ACC112 (cell line): Measurements from ENCODE around the gene TIPRL.

Experiments used
- H2AFZ ChIP-seq: fragments of 200-600 bp; sonication (generic); one replicate; pipeline ENCODE4 v1.6.0; 2017; ENCODE audit warnings: antibody characterized with exemption, low read length; ENCODE audit not compliant: unreplicated experiment
- H3K27ac ChIP-seq: fragments of 200-600 bp; sonication (generic); 2 replicates; pipeline ENCODE4 v1.5.1; 2014; ENCODE audit warnings: low read depth, mild to moderate bottlenecking, antibody characterized with exemption, low read length, moderate library complexity
- H3K27me3 ChIP-seq: fragments of 200-600 bp; sonication (generic); 2 replicates; pipeline ENCODE4 v1.6.1; 2014; ENCODE audit warnings: mild to moderate bottlenecking, antibody characterized with exemption, low read length, moderate library complexity, mixed read lengths; ENCODE audit not compliant: insufficient read depth
- H3K36me3 ChIP-seq: fragments of 200-600 bp; sonication (generic); 2 replicates; pipeline ENCODE4 v1.6.1; 2016; ENCODE audit warnings: mild to moderate bottlenecking, antibody characterized with exemption, low read length, moderate library complexity, mixed read lengths; ENCODE audit not compliant: insufficient read depth
- H3K4me1 ChIP-seq: fragments of 200-600 bp; sonication (generic); one replicate; pipeline ENCODE4 v1.6.1; 2016; ENCODE audit warnings: low read length, mixed read lengths; ENCODE audit not compliant: insufficient read depth, unreplicated experiment, control insufficient read depth
- H3K4me3 ChIP-seq: fragments of 200-600 bp; sonication (generic); 2 replicates; pipeline ENCODE4 v1.5.1; 2014; ENCODE audit warnings: mild to moderate bottlenecking, low read depth, low read length
- H3K79me2 ChIP-seq: fragments of 200-600 bp; sonication (generic); one replicate; pipeline ENCODE4 v1.6.0; 2016; ENCODE audit warnings: low read length; ENCODE audit not compliant: control insufficient read depth, unreplicated experiment, insufficient read depth

Gene TIPRL

DNA sequence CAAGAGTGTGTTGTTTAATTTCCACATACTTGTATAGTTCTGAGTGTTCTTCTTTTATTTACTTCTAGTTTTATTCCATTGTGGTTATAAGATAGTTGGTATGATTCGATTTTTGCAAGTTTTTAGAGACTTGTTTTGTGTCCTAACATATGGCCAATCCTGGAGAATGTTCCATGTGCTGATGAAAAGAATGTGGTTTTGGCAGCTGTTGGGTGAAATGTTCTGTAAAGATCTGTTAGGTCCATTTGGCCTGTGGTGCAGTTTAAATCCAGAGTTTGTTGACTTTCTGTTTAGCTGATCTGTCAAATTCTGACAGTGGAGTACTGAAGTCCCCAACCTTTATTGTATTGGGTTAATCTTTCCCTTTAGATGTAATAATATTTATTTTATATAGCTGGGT, 19.5 kb upstream of the TIPRL start:
- Histone ChIP-seq H3K27ac (no peak overlapping the region), H3K36me3 (no peaks in the 10 kb centered on the region), H3K79me2 (no peaks in the 10 kb centered on the region), H2AFZ (no peak overlapping the region), H3K4me1 (no peaks in the 10 kb centered on the region), H3K4me3 (no peak overlapping the region), H3K27me3 (no peaks in the 10 kb centered on the region)

DNA sequence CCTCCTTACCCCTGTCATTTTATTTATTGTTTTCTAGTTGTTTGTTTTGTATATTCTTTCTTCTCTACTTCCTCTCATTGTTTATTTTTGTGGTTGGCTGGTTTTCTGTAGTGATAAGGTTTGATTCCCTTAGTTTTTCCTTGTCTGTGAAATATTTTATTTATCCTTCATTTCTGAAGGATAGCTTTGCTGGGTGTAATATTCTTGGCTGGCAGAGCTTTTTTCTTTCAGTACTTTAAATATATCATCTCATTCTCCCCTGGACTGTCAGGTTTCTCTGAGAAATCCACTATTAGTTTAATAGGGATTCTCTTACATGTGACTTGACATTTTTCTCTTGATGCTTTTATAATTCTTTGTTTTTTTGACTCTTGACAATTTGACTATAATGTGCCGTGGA, 18.8 kb upstream of the TIPRL start:
- H2AFZ ChIP-seq: no peak overlapping the region
- peaks cover 5% of the 10 kb centered on the region for H3K4me1 ChIP-seq
- no peaks in the 10 kb centered on the region for H3K79me2 ChIP-seq
- H3K27ac ChIP-seq: no peak overlapping the region
- no peaks in the 10 kb centered on the region for H3K27me3 ChIP-seq
- H3K36me3 ChIP-seq: no peaks in the 10 kb centered on the region
- no peak overlapping the region for H3K4me3 ChIP-seq

DNA sequence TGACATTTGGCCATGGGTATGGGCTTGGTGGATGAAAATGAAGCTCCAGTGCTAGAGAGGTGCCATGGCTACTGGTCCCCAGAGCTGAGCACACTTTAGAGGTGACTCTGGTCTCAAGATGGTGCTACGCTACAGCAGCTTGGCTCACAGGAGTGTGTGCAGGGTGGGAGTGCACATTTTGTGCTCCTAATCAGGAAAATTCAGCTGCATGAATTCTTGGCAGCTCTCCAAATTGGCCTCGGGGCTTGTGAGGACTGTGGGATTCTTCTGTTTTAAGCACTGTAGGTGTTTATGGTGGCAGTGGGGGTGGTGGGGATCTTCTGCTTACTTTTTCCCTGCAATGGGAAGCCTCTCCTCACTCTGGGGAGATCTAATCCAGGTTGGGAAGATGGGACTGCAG, 17.3 kb upstream of the TIPRL start:
- H3K36me3 ChIP-seq: no peaks in the 10 kb centered on the region
- no peak overlapping the region for H3K27ac ChIP-seq
- no peak overlapping the region for H2AFZ ChIP-seq
- no peaks in the 10 kb centered on the region for H3K79me2 ChIP-seq
- H3K27me3 ChIP-seq: no peaks in the 10 kb centered on the region
- H3K4me1 ChIP-seq: peaks cover 5% of the 10 kb centered on the region
- no peak overlapping the region for H3K4me3 ChIP-seq

DNA sequence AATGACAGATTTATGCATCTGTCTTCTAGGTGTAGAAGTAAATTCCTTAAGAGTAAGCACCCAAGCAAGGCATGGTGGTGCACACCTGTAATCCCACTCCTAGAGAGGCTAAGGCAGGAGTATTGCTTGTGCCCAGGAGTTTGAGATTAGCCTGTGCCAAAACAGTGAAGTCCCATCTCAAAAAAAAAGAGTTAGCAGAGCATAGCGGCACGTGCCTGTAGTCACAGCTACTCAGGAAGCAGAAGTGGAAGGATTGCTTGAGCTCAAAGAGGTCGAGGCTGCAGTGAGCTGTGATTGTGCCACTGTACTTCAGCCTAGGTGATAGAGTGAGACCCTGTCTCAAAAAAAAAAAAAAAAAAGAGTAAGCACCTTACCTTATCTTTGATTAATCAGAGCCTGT, 15.1 kb upstream of the TIPRL start:
- peaks cover 5% of the 10 kb centered on the region for H3K4me1 ChIP-seq
- H3K27ac ChIP-seq: no peak overlapping the region
- no peaks in the 10 kb centered on the region for H3K79me2 ChIP-seq
- H3K36me3 ChIP-seq: no peaks in the 10 kb centered on the region
- no peaks in the 10 kb centered on the region for H3K27me3 ChIP-seq
- H3K4me3 ChIP-seq: no peak overlapping the region
- no peak overlapping the region for H2AFZ ChIP-seq

- Histone ChIP-seq H3K4me1 (peaks cover 5% of the 10 kb centered on the region), H3K4me3 (no peak overlapping the region), H3K36me3 (no peaks in the 10 kb centered on the region), H3K27me3 (no peaks in the 10 kb centered on the region), H2AFZ (no peak overlapping the region), H3K79me2 (no peaks in the 10 kb centered on the region), H3K27ac (no peak overlapping the region)
These were observed 14.0 kb upstream of the TIPRL start for GRCh38 chr1:168164771-168165170.

DNA sequence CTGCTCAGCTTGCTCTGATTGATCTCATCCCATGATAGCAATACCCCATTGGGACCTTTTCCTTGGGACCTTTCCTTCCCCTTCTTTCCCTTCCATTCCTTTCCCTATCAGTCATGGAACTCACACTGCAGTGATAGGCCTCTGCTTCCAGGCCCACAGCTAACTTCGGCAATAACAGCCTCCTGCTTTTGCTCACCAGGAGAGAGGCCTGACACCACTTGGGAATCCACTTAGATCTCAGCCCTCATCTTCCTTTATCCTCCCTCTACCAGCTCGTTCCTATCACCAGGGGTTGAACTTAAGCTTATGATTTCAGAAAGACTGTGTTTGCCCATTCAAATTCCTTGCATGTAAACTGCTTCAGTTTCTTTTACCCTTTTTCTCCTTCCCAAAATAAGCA, 11.0 kb upstream of the TIPRL start:
- Histone ChIP-seq H3K27me3 (no peaks in the 10 kb centered on the region), H3K27ac (no peak overlapping the region), H3K36me3 (no peaks in the 10 kb centered on the region), H3K4me3 (no peak overlapping the region), H2AFZ (no peak overlapping the region), H3K79me2 (no peaks in the 10 kb centered on the region), H3K4me1 (peaks cover 5% of the 10 kb centered on the region)

DNA sequence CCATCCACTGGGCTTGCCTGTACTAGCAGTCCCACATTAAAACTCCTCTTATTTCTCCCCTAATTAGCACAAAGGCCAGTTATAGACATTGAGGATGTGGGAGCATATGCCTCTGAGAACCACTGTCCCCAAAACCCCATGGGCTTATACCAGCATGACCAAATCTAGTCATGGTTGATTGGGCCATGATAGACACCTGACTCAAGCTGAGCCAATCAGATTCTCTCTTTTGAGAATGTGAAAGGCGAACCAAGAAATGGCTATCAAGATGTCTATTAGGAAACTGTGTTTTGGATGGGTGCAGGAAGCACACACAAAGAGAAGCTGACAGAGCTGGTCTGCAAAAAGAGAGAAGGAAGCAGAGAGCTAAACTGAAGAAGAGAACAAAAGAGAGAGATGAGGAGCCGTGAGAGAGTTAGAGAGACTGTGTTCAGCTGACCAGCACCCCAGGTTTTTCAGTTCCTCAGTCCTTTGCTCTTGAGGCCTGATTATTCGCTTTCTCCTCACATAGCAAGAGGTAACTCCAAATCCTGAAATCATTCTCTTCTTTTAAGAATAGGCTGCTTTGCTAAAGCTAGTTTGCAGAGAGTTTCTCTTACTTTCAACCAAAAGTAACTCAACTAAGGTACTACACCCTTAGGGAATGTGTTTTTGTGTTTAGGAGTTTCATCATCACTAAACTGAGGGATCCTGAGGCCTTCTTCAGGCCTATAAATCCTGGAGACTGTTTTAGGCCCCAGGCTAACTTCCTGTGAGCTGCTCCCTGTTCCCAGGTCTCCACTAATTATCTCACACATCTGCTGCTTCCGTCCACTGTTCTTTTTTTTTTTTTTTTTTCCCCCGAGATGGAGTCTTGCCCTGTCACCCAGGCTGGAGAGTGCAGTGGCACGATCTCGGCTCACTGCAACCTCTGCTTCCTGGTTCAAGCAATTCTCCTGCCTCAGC, 7.9 kb upstream of the TIPRL start:
- Histone ChIP-seq H3K36me3 (no peaks in the 10 kb centered on the region), H3K79me2 (no peaks in the 10 kb centered on the region), H2AFZ (peak overlapping the region; percentile 65), H3K27ac (no peak overlapping the region), H3K27me3 (no peaks in the 10 kb centered on the region), H3K4me1 (no peaks in the 10 kb centered on the region), H3K4me3 (no peak overlapping the region)

GRCh38 chr1:168172250-168172915, 6.4 kb upstream of the TIPRL start:
- Histone ChIP-seq H3K36me3 (no peaks in the 10 kb centered on the region), H3K4me1 (no peaks in the 10 kb centered on the region), H3K79me2 (no peaks in the 10 kb centered on the region), H3K4me3 (no peak overlapping the region), H3K27ac (no peak overlapping the region), H3K27me3 (no peaks in the 10 kb centered on the region), H2AFZ (no peak overlapping the region)

- H3K27me3 ChIP-seq: no peaks in the 10 kb centered on the region
- peaks cover 28% of the 10 kb centered on the region for H3K79me2 ChIP-seq
- H3K4me1 ChIP-seq: peaks cover 10% of the 10 kb centered on the region
- no peaks in the 10 kb centered on the region for H3K36me3 ChIP-seq
- H2AFZ ChIP-seq: peak overlapping the region; percentile 71
- peak overlapping the region; percentile 82 for H3K27ac ChIP-seq
- peak overlapping the region; percentile 87 for H3K4me3 ChIP-seq
These were observed 530 bp upstream of the TIPRL start for GRCh38 chr1:168178227-168178637.

DNA sequence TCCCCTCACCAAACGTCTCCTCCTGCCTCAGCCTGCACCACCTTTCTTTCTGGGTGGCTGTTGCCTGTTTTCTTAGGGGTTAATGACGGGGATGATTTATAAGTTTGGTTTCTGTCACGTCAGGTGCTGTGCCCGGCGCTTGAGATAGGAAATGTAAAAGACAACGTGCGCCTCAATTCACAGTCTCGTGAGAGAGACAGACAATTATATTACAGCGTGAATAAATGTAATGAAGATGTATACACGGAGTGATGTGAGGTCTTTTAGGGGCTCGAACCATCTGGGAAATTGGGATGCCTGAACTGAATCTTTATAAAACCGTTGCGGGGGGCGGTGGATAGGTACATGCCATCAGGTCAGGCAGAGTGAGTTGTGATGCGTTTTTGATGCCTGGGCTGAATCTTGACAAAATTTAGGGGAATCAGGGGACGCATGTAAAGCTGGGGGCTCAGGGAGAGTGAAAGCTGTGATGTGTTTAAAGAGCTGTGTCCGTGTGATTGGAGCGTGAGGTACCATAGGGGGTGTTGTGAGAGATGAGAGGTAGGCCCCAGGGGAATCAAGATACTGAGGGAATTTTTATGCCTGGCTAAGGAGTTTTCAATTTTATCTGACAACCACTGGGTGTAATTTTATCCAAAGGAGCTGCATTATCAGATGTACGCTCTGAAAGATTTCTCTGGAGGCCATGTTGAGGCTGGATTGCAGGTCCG, 831 bp downstream of the TIPRL start:
- no peaks in the 10 kb centered on the region for H3K27me3 ChIP-seq
- peak overlapping the region; percentile 87 for H3K4me3 ChIP-seq
- H3K4me1 ChIP-seq: peaks cover 10% of the 10 kb centered on the region
- peaks cover 5% of the 10 kb centered on the region; the same call in 1 of the 2 replicates for H3K36me3 ChIP-seq
- H3K79me2 ChIP-seq: peaks cover 36% of the 10 kb centered on the region
- peak overlapping the region; percentile 66 for H2AFZ ChIP-seq
- H3K27ac ChIP-seq: peak overlapping the region; percentile 82
